ENCODE data around the gene ARFGEF2. TPM values are rescaled to one million over a fixed set of nuclear protein-coding genes. Genes with fewer than 3 reads are reported as not detected.

Gene ARFGEF2
- polyA plus RNA-seq, 1 donor from 2014 or later = 19.8 TPM

DNA sequence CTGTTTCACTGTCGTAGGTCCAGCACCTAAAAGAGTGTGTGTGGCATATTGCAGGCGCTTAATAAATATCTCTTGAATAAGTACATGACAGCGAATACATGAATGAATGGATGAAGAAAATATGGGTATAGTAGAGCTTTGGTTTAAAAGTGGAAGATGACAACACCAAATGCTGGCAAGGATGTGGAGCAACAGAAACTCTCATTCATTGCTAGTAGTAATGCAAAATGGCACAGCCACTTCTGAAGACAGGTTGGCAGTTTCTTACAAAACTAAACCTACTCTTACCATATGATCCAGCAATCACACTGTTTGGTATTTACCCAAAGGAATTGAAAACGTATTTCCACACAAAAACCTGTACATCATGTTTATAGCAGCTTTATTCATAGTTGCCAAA, 36.3 kb upstream of the ARFGEF2 start:
- no peak overlapping the region for H3K9ac ChIP-seq (ENCODE audit: low read length)
- no peak overlapping the region for H2AFZ ChIP-seq (ENCODE audit: low read depth, low read length)
- no peak overlapping the region for H3K27ac ChIP-seq (ENCODE audit: low read length)
- no peaks in the 10 kb centered on the region for H4K20me1 ChIP-seq (ENCODE audit: insufficient read depth)
- H3K27me3 ChIP-seq (ENCODE audit: insufficient read depth, low read depth, low read length) = no peaks in the 10 kb centered on the region
- TF ChIP-seq EP300 (conservative IDR thresholded peaks at IDR 0.05; ENCODE audit: poor library complexity, severe bottlenecking) (no peak), MXI1 (conservative IDR thresholded peaks at IDR 0.05; ENCODE audit: poor library complexity, severe bottlenecking) (no peak), CTCF (IDR thresholded peaks at IDR 0.05; ENCODE audit: poor library complexity, severe bottlenecking) (no peak), SMC3 (conservative IDR thresholded peaks at IDR 0.05; ENCODE audit: poor library complexity) (no peak), POLR2AphosphoS5 (IDR thresholded peaks at IDR 0.05) (no peak), RAD21 (conservative IDR thresholded peaks at IDR 0.05) (no peak), EZH2 (IDR thresholded peaks at IDR 0.05; ENCODE audit: borderline replicate concordance, insufficient read depth, low read length, poor library complexity, severe bottlenecking) (no peak), TAF1 (IDR thresholded peaks at IDR 0.05; ENCODE audit: low read depth) (no peak), REST (IDR thresholded peaks at IDR 0.05; ENCODE audit: borderline replicate concordance) (no peak)
- no peaks in the 10 kb centered on the region for H3K9me2 ChIP-seq (ENCODE audit: insufficient read depth, low read length)
- H3K4me2 ChIP-seq (ENCODE audit: low read length) = no peak overlapping the region
- no peaks in the 10 kb centered on the region for H3K9me3 ChIP-seq (ENCODE audit: low read length)
- no peak overlapping the region for H3K4me3 ChIP-seq (ENCODE audit: low read length)
- H3K79me2 ChIP-seq (replicated peaks; ENCODE audit: insufficient read depth, low read length) = no peaks in the 10 kb centered on the region
- no peaks in the 10 kb centered on the region for H3F3A ChIP-seq (ENCODE audit: insufficient read depth, low read length, poor library complexity, severe bottlenecking)
- H3K36me3 ChIP-seq (ENCODE audit: insufficient read depth, low read length) = no peaks in the 10 kb centered on the region

DNA sequence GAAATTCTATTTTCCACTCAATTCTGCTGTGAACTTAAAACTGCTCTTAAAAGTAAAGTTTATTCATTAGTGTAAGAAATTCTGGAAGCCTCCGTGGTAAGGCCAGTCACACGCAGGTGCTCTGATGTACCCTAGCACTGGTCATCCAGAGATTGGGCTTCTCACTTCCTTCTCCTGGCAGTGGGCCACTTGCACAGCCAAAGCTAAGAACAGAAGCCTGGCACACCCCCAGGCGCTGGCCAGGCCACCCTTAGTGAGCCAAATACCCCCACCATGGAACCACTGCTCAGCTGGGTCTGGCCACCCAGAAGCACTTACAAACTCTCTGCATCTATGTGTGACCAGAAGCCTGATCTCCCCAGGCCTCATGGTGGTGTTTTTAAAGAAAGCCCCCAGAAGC, 35.3 kb upstream of the ARFGEF2 start:
- no peaks in the 10 kb centered on the region for H3F3A ChIP-seq (ENCODE audit: insufficient read depth, low read length, poor library complexity, severe bottlenecking)
- H3K9me3 ChIP-seq (ENCODE audit: low read length) = no peaks in the 10 kb centered on the region
- no peak overlapping the region for H3K27ac ChIP-seq (ENCODE audit: low read length)
- no peak overlapping the region for H3K9ac ChIP-seq (ENCODE audit: low read length)
- H3K4me2 ChIP-seq (ENCODE audit: low read length) = no peak overlapping the region
- no peaks in the 10 kb centered on the region for H3K9me2 ChIP-seq (ENCODE audit: insufficient read depth, low read length)
- no peaks in the 10 kb centered on the region for H4K20me1 ChIP-seq (ENCODE audit: insufficient read depth)
- no peak overlapping the region for H3K4me3 ChIP-seq (ENCODE audit: low read length)
- no peak overlapping the region for H2AFZ ChIP-seq (ENCODE audit: low read depth, low read length)
- TF ChIP-seq POLR2AphosphoS5 (IDR thresholded peaks at IDR 0.05) = no peak
- no peak for TF ChIP-seq MXI1 (conservative IDR thresholded peaks at IDR 0.05; ENCODE audit: poor library complexity, severe bottlenecking)
- H3K36me3 ChIP-seq (ENCODE audit: insufficient read depth, low read length) = no peaks in the 10 kb centered on the region
- H3K27me3 ChIP-seq (ENCODE audit: insufficient read depth, low read depth, low read length) = no peaks in the 10 kb centered on the region
- no peaks in the 10 kb centered on the region for H3K79me2 ChIP-seq (replicated peaks; ENCODE audit: insufficient read depth, low read length)

DNA sequence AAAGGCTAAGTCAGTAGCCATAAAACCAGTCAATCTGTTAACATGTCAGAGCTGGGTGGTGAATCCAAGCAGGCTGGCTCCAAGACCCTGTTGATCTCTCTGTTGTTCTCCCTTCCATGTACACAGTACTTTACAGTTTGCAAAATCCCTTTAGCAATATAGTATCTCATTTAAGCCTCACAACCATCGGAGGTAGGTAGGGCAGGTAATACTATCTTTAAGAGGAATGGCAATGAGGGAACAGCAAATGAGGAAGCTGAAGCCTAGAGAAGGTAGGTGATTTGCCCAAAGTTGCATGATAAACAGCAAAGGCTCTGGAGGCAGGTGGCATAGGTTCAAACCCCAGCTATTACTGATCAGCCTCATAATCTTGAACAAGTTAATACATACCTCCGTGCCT, 34.7 kb upstream of the ARFGEF2 start:
- no peak for TF ChIP-seq EZH2 (IDR thresholded peaks at IDR 0.05; ENCODE audit: borderline replicate concordance, insufficient read depth, low read length, poor library complexity, severe bottlenecking)
- no peak for TF ChIP-seq RAD21 (conservative IDR thresholded peaks at IDR 0.05)
- TF ChIP-seq CTCF (IDR thresholded peaks at IDR 0.05; ENCODE audit: poor library complexity, severe bottlenecking) = no peak
- no peak for TF ChIP-seq EP300 (conservative IDR thresholded peaks at IDR 0.05; ENCODE audit: poor library complexity, severe bottlenecking)
- TF ChIP-seq TAF1 (IDR thresholded peaks at IDR 0.05; ENCODE audit: low read depth) = no peak
- TF ChIP-seq MXI1 (conservative IDR thresholded peaks at IDR 0.05; ENCODE audit: poor library complexity, severe bottlenecking) = no peak
- TF ChIP-seq SMC3 (conservative IDR thresholded peaks at IDR 0.05; ENCODE audit: poor library complexity) = no peak
- no peak for TF ChIP-seq REST (IDR thresholded peaks at IDR 0.05; ENCODE audit: borderline replicate concordance)
- no peaks in the 10 kb centered on the region for H3K27me3 ChIP-seq (ENCODE audit: insufficient read depth, low read depth, low read length)
- H4K20me1 ChIP-seq (ENCODE audit: insufficient read depth) = no peaks in the 10 kb centered on the region
- H3K4me3 ChIP-seq (ENCODE audit: low read length) = no peak overlapping the region
- no peaks in the 10 kb centered on the region for H3F3A ChIP-seq (ENCODE audit: insufficient read depth, low read length, poor library complexity, severe bottlenecking)
- no peaks in the 10 kb centered on the region for H3K36me3 ChIP-seq (ENCODE audit: insufficient read depth, low read length)
- H3K79me2 ChIP-seq (replicated peaks; ENCODE audit: insufficient read depth, low read length) = no peaks in the 10 kb centered on the region
- no peak overlapping the region for H3K27ac ChIP-seq (ENCODE audit: low read length)
- no peak overlapping the region for H3K9ac ChIP-seq (ENCODE audit: low read length)
- no peaks in the 10 kb centered on the region for H3K9me3 ChIP-seq (ENCODE audit: low read length)
- H3K4me2 ChIP-seq (ENCODE audit: low read length) = no peak overlapping the region
- no peaks in the 10 kb centered on the region for H3K9me2 ChIP-seq (ENCODE audit: insufficient read depth, low read length)
- no peak overlapping the region for H2AFZ ChIP-seq (ENCODE audit: low read depth, low read length)
